Stimulated activated CD8-positive, alpha-beta memory T cell treated with anti-CD3 and anti-CD28 coated beads, Interleukin-4, amount 100 ng/mL, for 4 hours (primary cell): ENCODE measurements around the gene XRCC1.
"Not testable (repeated sequence)": the region's sequence is repeated elsewhere in the genome, so short reads cannot be mapped to it uniquely, and the experiment has no call there.

Experiments used
- DNase-seq, 2 donors: peaks; one replicate each; pipeline ENCODE4 v3.0.0-alpha.2; 2020; ENCODE audit warnings: low read depth in 2 of 2, low spot score in 1 of 2

The XRCC1 gene

GRCh38 chr19:43575955-43576878 lies 890 bp upstream of the XRCC1 start:
- DNase-seq: no peak

DNA sequence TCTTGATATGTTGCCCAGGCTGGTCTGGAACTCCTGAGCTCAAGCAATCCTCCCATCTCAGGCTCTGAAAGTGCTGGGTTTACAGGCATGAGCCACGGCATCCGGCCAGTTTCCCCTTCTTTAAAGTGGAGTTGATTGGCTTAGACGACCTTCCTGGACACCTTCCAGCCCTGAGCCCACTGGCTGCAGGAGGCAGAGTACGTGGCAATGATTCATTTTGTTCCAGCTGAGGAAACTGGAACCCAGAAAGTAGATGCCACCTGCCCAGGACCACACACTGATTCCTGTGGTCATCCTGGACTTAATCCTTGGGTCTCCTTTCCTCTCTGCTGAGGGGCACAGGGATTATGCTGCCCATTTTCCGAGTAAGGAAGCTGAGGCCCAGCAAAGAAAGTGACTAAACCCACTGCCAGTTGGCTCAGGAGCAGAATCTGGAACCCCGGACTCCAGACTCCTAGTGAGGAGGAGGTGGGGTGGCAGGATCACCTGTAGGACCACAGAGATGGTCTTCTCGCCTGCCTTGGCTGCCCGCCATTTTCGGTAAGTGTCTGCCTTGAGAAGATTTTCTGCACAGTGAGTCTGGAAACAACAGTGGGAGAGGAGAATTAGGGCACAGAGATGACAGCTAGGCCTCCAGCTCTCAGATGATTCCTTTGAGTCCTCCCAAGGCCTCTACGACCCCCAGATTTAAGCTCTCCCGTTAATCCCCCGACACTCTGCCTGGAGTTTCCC lies 737 bp downstream of the XRCC1 start:
- no peak for DNase-seq

DNA sequence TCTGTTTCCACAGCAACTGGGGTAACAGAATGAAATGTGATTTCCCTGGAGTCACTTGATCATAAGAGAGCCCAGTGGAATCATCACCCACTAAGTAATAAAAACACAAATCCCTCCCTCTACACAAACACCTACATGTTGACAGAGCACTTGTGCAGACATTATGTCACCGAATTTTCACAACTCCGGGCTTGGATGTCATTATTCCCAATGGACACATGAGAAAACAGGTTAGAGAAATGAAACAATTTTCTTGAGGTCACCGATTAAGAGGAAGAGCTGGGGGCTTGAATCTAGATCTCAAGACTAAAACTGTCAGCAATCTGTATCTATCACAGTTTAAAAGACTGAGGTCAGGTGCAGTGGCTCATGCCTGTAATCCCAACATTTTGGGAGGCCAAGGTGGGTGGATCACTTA lies 3.1 kb downstream of the XRCC1 start:
- no peak for DNase-seq

GRCh38 chr19:43570174-43570791 lies 5.0 kb downstream of the XRCC1 start:
- DNase-seq: no peak

GRCh38 chr19:43569657-43570056 lies 5.7 kb downstream of the XRCC1 start:
- no peak for DNase-seq

DNA sequence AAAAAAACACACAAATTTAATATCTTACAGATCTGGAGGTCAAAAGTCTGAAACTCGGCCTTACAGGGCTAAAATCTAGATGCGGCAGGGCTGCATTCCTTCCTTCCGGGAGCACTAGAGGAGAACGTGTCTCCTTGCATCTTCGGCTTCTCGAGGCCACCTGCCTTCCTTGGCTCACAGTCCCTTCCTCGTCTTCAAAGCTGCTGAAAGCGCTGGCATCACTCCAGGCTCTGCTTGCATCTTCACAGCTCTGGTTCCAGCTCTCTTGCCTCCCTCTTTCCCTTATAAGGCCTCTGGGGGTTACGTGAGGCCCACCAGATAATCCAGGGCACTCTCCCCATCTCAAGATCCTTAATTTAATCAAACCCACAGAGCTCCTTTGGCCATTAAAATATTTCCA lies 10.5 kb downstream of the XRCC1 start:
- DNase-seq: no peak

GRCh38 chr19:43563816-43564457 lies 11.4 kb downstream of the XRCC1 start:
- DNase-seq: no peak

DNA sequence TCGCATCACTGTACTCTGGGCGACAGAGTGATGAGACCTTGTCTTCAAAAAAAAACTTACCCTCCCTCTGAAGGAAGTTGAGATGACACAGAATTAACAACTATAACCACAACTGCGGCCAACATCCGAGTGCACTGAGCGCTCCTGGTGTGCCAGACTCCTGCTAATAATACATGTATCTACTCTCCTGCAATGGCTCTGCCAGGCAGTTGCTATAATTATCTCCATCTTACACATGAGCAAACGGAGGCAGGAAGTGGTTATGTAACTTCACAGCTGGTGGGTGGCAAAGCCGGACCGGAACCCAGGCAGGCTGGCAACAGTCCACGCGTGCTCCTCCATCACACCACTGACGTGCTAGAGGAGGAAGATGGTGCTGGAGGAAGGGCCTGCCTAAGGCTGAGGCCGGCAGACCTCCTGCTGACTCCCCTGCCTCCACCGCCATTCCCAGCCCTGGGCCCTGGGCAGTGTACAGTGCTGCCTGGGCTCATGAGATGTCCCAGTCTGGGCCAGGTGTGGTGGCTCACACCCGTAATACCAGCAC lies 12.6 kb downstream of the XRCC1 start:
- peak; percentile 48 to 68 for DNase-seq

DNA sequence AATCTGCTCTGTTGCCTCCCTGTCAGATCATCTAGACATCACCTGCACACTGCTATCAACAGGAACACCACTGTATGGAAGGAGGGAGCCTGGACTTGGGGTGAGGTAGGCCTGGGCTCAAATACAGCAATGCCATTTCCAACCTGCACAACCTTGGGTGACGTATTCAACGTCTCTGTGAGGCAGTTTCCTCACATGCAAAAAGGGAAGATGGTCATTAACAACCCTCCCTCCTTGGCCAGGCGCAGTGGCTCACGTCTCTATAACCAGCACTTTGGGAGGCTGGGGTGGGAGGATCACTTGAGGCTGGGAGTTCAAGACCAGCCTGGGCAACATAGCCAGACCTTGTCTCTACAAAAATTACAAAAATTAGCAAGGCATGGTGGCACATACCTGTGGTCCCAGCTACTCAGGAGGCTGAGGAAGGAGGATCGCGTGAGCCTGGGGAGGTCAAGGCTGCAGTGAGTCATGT lies 13.1 kb downstream of the XRCC1 start:
- no peak for DNase-seq

- no peak for DNase-seq
These were observed 14.0 kb downstream of the XRCC1 start for GRCh38 chr19:43561139-43561970.

DNA sequence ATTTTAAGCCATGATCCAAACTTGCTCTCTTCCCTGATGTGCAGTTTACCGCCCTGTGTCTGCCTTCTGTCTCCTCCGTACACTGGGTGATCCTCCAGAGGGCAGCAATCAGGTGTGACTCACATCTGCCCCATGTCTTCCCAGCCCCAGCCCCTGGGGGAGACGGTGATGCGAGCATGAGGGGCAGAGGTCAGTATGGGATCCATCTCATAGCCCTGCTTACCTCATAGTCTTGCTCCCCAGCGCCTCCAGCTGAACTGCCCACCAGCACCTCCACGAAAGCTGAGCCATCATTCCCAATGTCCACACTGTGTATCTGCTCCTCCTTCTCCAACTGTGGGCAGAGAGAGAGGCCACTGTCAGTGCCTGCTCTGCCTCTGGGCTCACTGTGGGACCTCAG lies 14.6 kb downstream of the XRCC1 start:
- DNase-seq: no peak

- peak; percentile 68 to 76 for DNase-seq
These were observed 20.0 kb downstream of the XRCC1 start for GRCh38 chr19:43555185-43555770.

GRCh38 chr19:43554317-43554895 lies 20.9 kb downstream of the XRCC1 start:
- DNase-seq: no peak

- no peak for DNase-seq
These were observed 21.7 kb downstream of the XRCC1 start for GRCh38 chr19:43553656-43554055.

DNA sequence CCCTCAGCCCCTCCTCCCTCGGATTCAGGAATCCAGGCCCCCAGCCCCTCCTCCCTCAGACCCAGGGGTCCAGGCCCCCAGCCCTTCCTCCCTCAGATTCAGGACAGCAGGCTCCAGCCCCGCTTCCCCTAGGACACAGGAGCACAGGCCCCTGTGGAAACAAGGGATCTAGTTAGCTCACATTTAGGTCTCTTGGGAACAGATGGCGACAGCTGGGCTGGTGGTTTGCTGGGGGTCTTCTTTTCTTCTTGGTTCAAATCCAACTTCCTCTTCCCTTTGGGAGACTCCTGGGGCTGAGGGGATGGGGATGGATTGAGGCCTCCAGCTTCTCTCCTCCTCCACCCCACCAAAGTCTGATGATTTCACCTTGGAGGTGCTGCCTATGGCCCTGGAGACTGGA lies 22.7 kb downstream of the XRCC1 start:
- DNase-seq: no peak

DNA sequence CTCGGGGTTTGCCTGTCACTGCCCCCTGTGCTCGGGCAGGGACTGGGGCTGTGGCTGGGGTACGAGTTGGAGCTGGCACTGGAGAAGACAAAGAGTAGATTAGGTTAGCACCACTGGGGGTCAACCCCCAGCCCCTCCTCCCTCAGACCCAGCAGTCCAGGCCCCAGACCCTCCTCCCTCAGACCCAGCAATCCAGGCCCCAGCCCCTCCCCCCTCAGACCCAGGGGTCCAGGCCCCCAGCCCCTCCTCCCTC lies 23.2 kb downstream of the XRCC1 start:
- DNase-seq: no peak

DNA sequence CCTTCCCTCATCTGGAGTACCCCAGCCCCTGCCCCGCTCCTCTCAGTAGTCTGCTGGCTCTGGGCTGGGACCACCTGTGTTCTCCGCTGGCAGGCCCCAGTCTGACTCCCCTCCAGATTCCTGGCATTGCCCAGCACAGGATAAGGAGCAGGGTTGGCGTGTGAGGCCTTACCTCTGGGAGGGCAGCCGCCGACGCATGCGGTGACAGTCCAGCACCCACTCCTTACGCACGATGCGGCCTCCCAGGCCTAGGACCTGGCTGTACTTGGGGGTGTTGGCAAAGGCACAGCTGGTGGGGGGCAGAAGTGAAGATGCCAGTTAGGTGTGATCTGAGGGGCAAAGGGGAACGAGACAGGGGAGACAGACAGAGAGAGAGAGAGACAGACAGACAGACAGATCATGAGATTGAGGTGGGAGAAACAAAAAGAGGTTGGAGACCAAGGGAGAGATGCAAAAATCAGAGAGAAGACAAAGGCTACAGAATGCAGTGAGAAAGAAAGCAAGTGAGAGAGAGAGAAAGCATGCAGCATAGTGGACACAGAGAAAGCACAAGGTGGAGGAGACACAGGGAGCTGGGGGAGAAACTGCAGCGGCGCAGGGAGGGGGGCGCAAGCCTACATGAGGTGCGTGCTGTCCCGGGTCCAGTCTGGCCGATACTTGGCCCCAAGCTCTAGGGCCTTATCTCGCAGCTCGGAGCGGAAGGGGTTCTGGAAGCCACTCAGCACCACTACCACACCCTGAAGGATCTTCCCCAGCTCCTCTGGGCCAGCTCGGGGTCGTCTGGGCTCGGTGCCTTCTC lies 23.7 kb downstream of the XRCC1 start:
- no peak for DNase-seq

DNA sequence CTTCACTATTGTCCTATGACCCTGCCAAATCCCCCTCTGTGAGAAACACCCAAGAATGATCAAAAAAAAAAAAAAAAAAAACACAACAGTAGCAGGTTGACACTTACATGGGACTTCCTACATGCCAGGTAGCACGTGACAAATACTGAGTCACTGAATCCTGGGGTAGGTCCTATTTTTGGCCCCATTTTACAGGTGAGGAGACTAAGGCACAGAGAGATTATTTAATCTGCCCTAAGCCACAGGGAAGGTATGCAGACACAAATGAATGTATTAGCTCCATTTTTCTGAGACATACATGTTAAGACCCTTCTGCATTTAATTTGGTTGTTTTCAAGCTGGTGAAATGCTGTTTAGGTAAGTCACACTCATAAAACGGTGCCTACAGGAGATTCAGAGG lies 26.6 kb downstream of the XRCC1 start:
- no peak for DNase-seq

DNA sequence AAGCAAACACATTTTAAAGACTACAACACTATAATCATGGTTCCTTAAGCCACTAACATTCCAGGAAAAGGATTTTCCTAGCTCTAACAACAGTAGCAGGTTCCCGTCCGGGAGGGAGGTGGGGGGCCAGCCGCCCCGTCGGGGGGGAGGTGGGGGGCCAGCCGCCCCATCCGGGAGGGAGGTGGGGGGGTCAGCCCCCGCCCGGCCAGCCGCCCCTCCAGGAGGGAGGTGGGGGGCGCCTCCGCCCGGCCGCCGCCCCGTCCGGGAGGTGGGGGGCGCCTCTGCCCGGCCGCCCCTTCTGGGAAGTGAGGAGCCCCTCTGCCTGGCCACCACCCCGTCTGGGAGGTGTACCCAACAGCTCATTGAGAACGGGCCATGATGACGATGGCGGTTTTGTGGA lies 27.4 kb downstream of the XRCC1 start:
- DNase-seq: not testable (repeated sequence)
